H1 (cell line): ENCODE results near the gene RRAS. TPM values are rescaled to one million over a fixed set of nuclear protein-coding genes. Genes with fewer than 3 reads are reported as not detected.

ENCODE experiments used
- CTCF ChIA-PET: fragments of 300-600 bp; sonication (Branson Sonifier 250); formaldehyde crosslinking; loops from one replicate; lab custom pipeline; 2021; ENCODE audit not compliant: partially characterized antibody; lab: Charles Lee
- POLR2A ChIA-PET: fragments of 300-600 bp; sonication (Branson Sonifier 250); formaldehyde crosslinking; loops from one replicate; lab custom pipeline; 2021; ENCODE audit warnings: inconsistent platforms; ENCODE audit not compliant: partially characterized antibody; lab: Charles Lee
- DNase-seq, 2 experiments: peaks; one replicate each; pipeline versions ENCODE4 v3.0.0 to v3.0.0-alpha.2; 2010 to 2022; ENCODE audit warnings: low spot score in 2 of 2, low read depth in 1 of 2, mixed read lengths in 1 of 2
- FAIRE-seq: peaks from 2 replicates; lab custom pipeline; 2011; peaks lifted over from hg19 to GRCh38; lab: Jason Lieb, UNC
- H2AFZ ChIP-seq: 2 replicates; pipeline ENCODE4 v1.8.1; 2012; ENCODE audit warnings: low read length, inconsistent platforms
- H2AK5ac ChIP-seq: 2 replicates; pipeline ENCODE4 v1.6.1; 2013; ENCODE audit warnings: low read depth, low read length
- H2BK120ac ChIP-seq: replicated peaks from 2 replicates; pipeline ENCODE3; 2013; ENCODE audit warnings: low read depth, low read length, inconsistent platforms
- H2BK12ac ChIP-seq: 2 replicates; pipeline ENCODE4 v1.6.1; 2013; ENCODE audit warnings: low read depth, low read length
- H2BK15ac ChIP-seq: 2 replicates; pipeline ENCODE4 v1.6.1; 2013; ENCODE audit warnings: low read length
- H2BK20ac ChIP-seq: 2 replicates; pipeline ENCODE4 v1.6.1; 2013; ENCODE audit warnings: low read length
- H2BK5ac ChIP-seq: 2 replicates; pipeline ENCODE4 v1.6.1; 2013; ENCODE audit warnings: low read depth, low read length
- H3K14ac ChIP-seq: 2 replicates; pipeline ENCODE4 v1.6.1; 2013; ENCODE audit warnings: inconsistent platforms; ENCODE audit not compliant: insufficient read length
- H3K18ac ChIP-seq: 2 replicates; pipeline ENCODE4 v1.6.1; 2013; ENCODE audit warnings: low read length; ENCODE audit errors: extremely low read depth
- H3K23ac ChIP-seq: 2 replicates; pipeline ENCODE4 v1.6.1; 2013; ENCODE audit warnings: inconsistent platforms; ENCODE audit not compliant: insufficient read length
- H3K23me2 ChIP-seq: 2 replicates; pipeline ENCODE4 v1.6.1; 2013; ENCODE audit warnings: low read depth, low read length
- H3K27ac ChIP-seq: 2 replicates; pipeline ENCODE4 v1.6.1; 2011; ENCODE audit warnings: low read depth, low read length, inconsistent platforms
- H3K27me3 ChIP-seq, 4 experiments: replicated peaks in 1 of 4; 1 replicate in 1 of 4; 2 replicates in 3 of 4; pipeline versions ENCODE4 v1.6.1 to v1.8.1; 2011 to 2013; ENCODE audit warnings: low read length in 3 of 4, mild to moderate bottlenecking in 3 of 4, inconsistent platforms in 2 of 4, mixed read lengths in 2 of 4, moderate library complexity in 1 of 4; ENCODE audit not compliant: control insufficient read depth in 3 of 4, insufficient read depth in 3 of 4; ENCODE audit errors: extremely low read depth in 1 of 4
- H3K36me3 ChIP-seq, 4 experiments: 2 replicates each; pipeline versions ENCODE4 v1.6.1 to v1.8.1; 2011 to 2013; ENCODE audit warnings: mild to moderate bottlenecking in 4 of 4, low read length in 3 of 4, moderate library complexity in 2 of 4, control low read depth in 1 of 4, inconsistent platforms in 1 of 4; ENCODE audit not compliant: insufficient read depth in 4 of 4, control insufficient read depth in 2 of 4
- H3K4ac ChIP-seq: replicated peaks from 2 replicates; pipeline ENCODE3; 2013; ENCODE audit warnings: low read length, low read depth, mixed read lengths, inconsistent platforms; ENCODE audit not compliant: insufficient read length
- H3K4me1 ChIP-seq, 4 experiments: replicated peaks in 1 of 4; 1 replicate in 1 of 4; 2 replicates in 3 of 4; pipeline versions ENCODE4 v1.6.1 to v1.8.1; 2011 to 2013; ENCODE audit warnings: low read length in 3 of 4, inconsistent platforms in 2 of 4, mixed read lengths in 1 of 4; ENCODE audit not compliant: insufficient read depth in 4 of 4, control insufficient read depth in 3 of 4
- H3K4me2 ChIP-seq, 2 experiments: 2 replicates each; pipeline versions ENCODE4 v1.6.1 to v1.8.1; 2011 to 2013; ENCODE audit warnings: low read depth in 2 of 2, low read length in 2 of 2, control low read depth in 1 of 2, inconsistent platforms in 1 of 2, mild to moderate bottlenecking in 1 of 2; ENCODE audit not compliant: insufficient read depth in 1 of 2
- H3K4me3 ChIP-seq, 4 experiments: fragments of 200-600, 300-600 bp in 1 of 4; sonication (generic), shearing (Covaris generic), sonication (Bioruptor Twin) in 1 of 4; 2 replicates each; pipeline versions ENCODE4 v1.5.1 to v1.8.1; 2011 to 2016; ENCODE audit warnings: low read length in 4 of 4, low read depth in 3 of 4, control low read depth in 2 of 4, inconsistent platforms in 2 of 4, mild to moderate bottlenecking in 2 of 4, mixed read lengths in 1 of 4, moderate library complexity in 1 of 4; ENCODE audit not compliant: insufficient read depth in 2 of 4; ENCODE audit errors: extremely low read depth in 1 of 4
- H3K56ac ChIP-seq: replicated peaks from 2 replicates; pipeline ENCODE3; 2013; ENCODE audit warnings: low read depth, mild to moderate bottlenecking, mixed read lengths, low read length, inconsistent platforms; ENCODE audit not compliant: insufficient read length
- H3K79me1 ChIP-seq: 2 replicates; pipeline ENCODE4 v1.6.1; 2013; ENCODE audit warnings: low read depth, low read length, control low read depth
- H3K79me2 ChIP-seq, 2 experiments: 2 replicates each; pipeline versions ENCODE4 v1.6.1 to v1.8.1; 2012 to 2013; ENCODE audit warnings: low read length in 2 of 2, mild to moderate bottlenecking in 2 of 2, inconsistent platforms in 1 of 2; ENCODE audit not compliant: insufficient read depth in 2 of 2, control insufficient read depth in 1 of 2
- H3K9ac ChIP-seq, 4 experiments: replicated peaks in 1 of 4; 1 replicate in 1 of 4; 2 replicates in 3 of 4; pipeline versions ENCODE4 v1.6.1 to v1.8.1; 2011 to 2013; ENCODE audit warnings: low read depth in 3 of 4, low read length in 3 of 4, control low read depth in 2 of 4, mild to moderate bottlenecking in 2 of 4, moderate library complexity in 2 of 4, inconsistent platforms in 1 of 4; ENCODE audit errors: extremely low read depth in 1 of 4
- H3K9me3 ChIP-seq, 2 experiments: 2 replicates each; pipeline versions ENCODE4 v1.6.1 to v1.8.1; 2012 to 2013; ENCODE audit warnings: mild to moderate bottlenecking in 2 of 2, moderate library complexity in 2 of 2, control low read depth in 1 of 2, inconsistent platforms in 1 of 2, low read depth in 1 of 2, low read length in 1 of 2, mixed read lengths in 1 of 2; ENCODE audit not compliant: insufficient read depth in 2 of 2
- H4K20me1 ChIP-seq, 2 experiments: replicated peaks in 1 of 2; 2 replicates each; pipeline versions ENCODE3 to v1.8.1; 2011 to 2013; ENCODE audit warnings: inconsistent platforms in 2 of 2, low read length in 2 of 2, mild to moderate bottlenecking in 1 of 2; ENCODE audit not compliant: insufficient read depth in 2 of 2, control insufficient read depth in 1 of 2
- H4K5ac ChIP-seq: 2 replicates; pipeline ENCODE4 v1.6.1; 2013; ENCODE audit warnings: low read length, low read depth, mixed read lengths, inconsistent platforms; ENCODE audit not compliant: insufficient read length
- H4K8ac ChIP-seq: 2 replicates; pipeline ENCODE4 v1.8.0; 2013; ENCODE audit warnings: mild to moderate bottlenecking, moderate library complexity, low read length, inconsistent platforms; ENCODE audit not compliant: insufficient read depth; ENCODE audit errors: extremely low read depth
- H4K91ac ChIP-seq: replicated peaks from 2 replicates; pipeline ENCODE3; 2013; ENCODE audit warnings: low read length, mixed read lengths, inconsistent platforms; ENCODE audit not compliant: insufficient read length
- ATF3 ChIP-seq: IDR thresholded peaks from 2 replicates; pipeline ENCODE4 v1.6.1; 2011; ENCODE audit warnings: low read depth, mild to moderate bottlenecking, low read length; ENCODE audit not compliant: insufficient read depth
- CHD2 ChIP-seq: IDR thresholded peaks from 2 replicates; pipeline ENCODE4 v1.6.1; 2012; ENCODE audit warnings: low read length, improper control_type of control experiment
- CREB1 ChIP-seq: IDR thresholded peaks from 2 replicates; pipeline ENCODE4 v1.6.1; 2012; ENCODE audit warnings: inconsistent platforms
- GABPA ChIP-seq: IDR thresholded peaks from 2 replicates; pipeline ENCODE4 v1.6.1; 2011; ENCODE audit warnings: mild to moderate bottlenecking, low read length, moderate library complexity, borderline replicate concordance; ENCODE audit not compliant: insufficient read depth
- KDM5A ChIP-seq: fragments of 200-600 bp; IDR thresholded peaks from 2 replicates; pipeline ENCODE4 v1.7.1; 2012; ENCODE audit warnings: mild to moderate bottlenecking, low read length, inconsistent platforms, mixed read lengths
- POLR2A ChIP-seq, 2 experiments: IDR thresholded peaks; 1 replicate in 1 of 2; 2 replicates in 1 of 2; pipeline ENCODE4 v1.6.1; 2011; ENCODE audit warnings: low read depth in 2 of 2, low read length in 2 of 2, mild to moderate bottlenecking in 2 of 2; ENCODE audit errors: control extremely low read depth in 1 of 2
- SIN3A ChIP-seq, 2 experiments: IDR thresholded peaks in 1 of 2; conservative IDR thresholded peaks in 1 of 2; 2 replicates each; pipeline ENCODE4 v1.6.1; 2011 to 2012; ENCODE audit warnings: low read length in 2 of 2, improper control_type of control experiment in 1 of 2, low read depth in 1 of 2, mild to moderate bottlenecking in 1 of 2
- SIRT6 ChIP-seq: IDR thresholded peaks from one replicate; pipeline ENCODE4 v1.7.1; 2012; ENCODE audit warnings: low read length, inconsistent platforms
- SIX5 ChIP-seq: IDR thresholded peaks from 2 replicates; pipeline ENCODE4 v1.6.1; 2011; ENCODE audit warnings: mild to moderate bottlenecking, low read depth, low read length
- SRF ChIP-seq: IDR thresholded peaks from 2 replicates; pipeline ENCODE4 v1.6.1; 2011; ENCODE audit warnings: mild to moderate bottlenecking, low read depth, low read length, moderate library complexity
- TAF1 ChIP-seq: IDR thresholded peaks from 2 replicates; pipeline ENCODE4 v1.6.1; 2011; ENCODE audit warnings: mild to moderate bottlenecking, low read depth, low read length
- TAF7 ChIP-seq: optimal IDR thresholded peaks from 2 replicates; pipeline ENCODE3; 2011; ENCODE audit warnings: low read depth, mild to moderate bottlenecking, inconsistent platforms, low read length, moderate library complexity, borderline replicate concordance
- TEAD4 ChIP-seq: IDR thresholded peaks from 2 replicates; pipeline ENCODE4 v1.6.1; 2012; ENCODE audit warnings: low read depth, low read length, inconsistent platforms, mixed read lengths
- WGBS, 2 experiments: shearing (Covaris generic) in 1 of 2; methylation state at CpG; one replicate each; pipeline versions ENCODE4 v1.1.6 to v1.1.7; 2013 to 2015; ENCODE audit warnings: low lambda C conversion rate in 2 of 2, mixed read lengths in 2 of 2, inconsistent platforms in 1 of 2, low coverage in 1 of 2, missing lambda C conversion rate in 1 of 2; ENCODE audit not compliant: insufficient replicate concordance in 2 of 2, insufficient coverage in 1 of 2, insufficient read length in 1 of 2; ENCODE audit errors: extremely low coverage in 1 of 2, missing lambda C conversion rate in 1 of 2; 5-methylcytosine and 5-hydroxymethylcytosine counted together
- polyA plus RNA-seq, 7 experiments: library from polyadenylated mRNA; depleted of rRNA in 3 of 7; stranded (reverse) in 5 of 7; unstranded in 2 of 7; fragments of >200 nt in 5 of 7; fragments of 200-250 nt in 2 of 7; gene quantifications; 1 replicate in 5 of 7; 2 replicates in 1 of 7; 4 replicates in 1 of 7; pipeline versions ENCODE4 v1.2.1 to v1.2.3, GENCODE V29; 2011 to 2013; ENCODE audit warnings: missing spikeins in 2 of 7, mixed read lengths in 2 of 7
- total RNA-seq: library from RNA; stranded (reverse); fragmentation: NEBNext Ultra II Directional; extraction: Animal tissue kit (Norgen Biotek cat#: 25700); gene quantifications from 2 replicates; pipeline ENCODE4 v1.2.1, GENCODE V29; 2021

Gene RRAS
- total and polyA plus RNA-seq, 2 of the 8 experiments (the other 6 are each of a cell fraction or from before 2014, with no cell fraction given): 17.7 to 49.1 TPM

- peaks cover 15 to 62% (median 35%) of the 10 kb centered on the region in 4 experiments for H3K36me3 ChIP-seq
- H3K4ac ChIP-seq: no peak overlapping the region
- no peaks in the 10 kb centered on the region for H3K27me3 ChIP-seq
- FAIRE-seq (no peak), DNase-seq (no peak)
- H4K20me1 ChIP-seq: peaks cover 14 to 24% of the 10 kb centered on the region in 2 experiments
- H2BK15ac ChIP-seq: no peak overlapping the region
- no peak overlapping the region for H2BK12ac ChIP-seq
- H2BK120ac ChIP-seq: no peak overlapping the region
- no peaks in the 10 kb centered on the region for H3K9me3 ChIP-seq
- no peak overlapping the region for H3K4me2 ChIP-seq
- no peak overlapping the region for H2BK20ac ChIP-seq
- ChIA-PET CTCF (interaction anchor here (1.0 to 1.5 kb wide), 4 partner anchors 9 to 71 kb away, joined by 3 to 6 read pairs (median 3); no protein-coding TSS in a partner anchor), POLR2A (interaction anchor here (37.8 to 50.7 kb wide), 2 partner anchors 10 to 12 kb away, joined by 840 read pairs; partner anchors contain the start of genes PRR12, RRAS and SCAF1)
- H3K23ac ChIP-seq: no peak overlapping the region
- H4K8ac ChIP-seq: no peak overlapping the region; the same call in 1 of the 2 replicates
- 91% methylated on average over 19 of the region's 19 CpGs; no CpG with 5 or more reads in 1 of the 2 experiments for WGBS, 2 experiments
- no peak overlapping the region for H3K14ac ChIP-seq
- H3K4me1 ChIP-seq: no peaks in the 10 kb centered on the region
- H3K18ac ChIP-seq: no peak overlapping the region
- H4K91ac ChIP-seq: no peak overlapping the region
- peaks cover 12% of the 10 kb centered on the region for H3K79me1 ChIP-seq
- H4K5ac ChIP-seq: no peak overlapping the region
- no peak overlapping the region for H2AK5ac ChIP-seq
- H3K4me3 ChIP-seq: no peak overlapping the region
- H3K9ac ChIP-seq: no peak overlapping the region
- H3K27ac ChIP-seq: no peak overlapping the region
- H3K56ac ChIP-seq: no peak overlapping the region
- H2AFZ ChIP-seq: no peak overlapping the region
- H3K79me2 ChIP-seq: peaks cover 0 to 38% of the 10 kb centered on the region in 2 experiments; a peak in 2 of 4 replicates
- H3K23me2 ChIP-seq: no peaks in the 10 kb centered on the region
- H2BK5ac ChIP-seq: no peak overlapping the region
- no peak for TF ChIP-seq CREB1
- no peak for TF ChIP-seq CHD2
- no peak for TF ChIP-seq SIN3A (conservative IDR thresholded peaks at IDR 0.05 in 1 of 2, IDR thresholded peaks at IDR 0.05 in 1 of 2; ENCODE audit: low read depth in 1 of 2, low read length in 2 of 2)
- TF ChIP-seq TAF7: no peak
- TF ChIP-seq SIX5: no peak
- TF ChIP-seq SRF: no peak
- TF ChIP-seq TAF1: no peak
- no peak for TF ChIP-seq TEAD4
- TF ChIP-seq SIRT6: no peak
- no peak for TF ChIP-seq KDM5A
- no peak for TF ChIP-seq POLR2A (IDR thresholded peaks at IDR 0.05; ENCODE audit: control extremely low read depth in 1 of 2, low read depth in 2 of 2, low read length in 2 of 2)
- TF ChIP-seq ATF3: no peak
- TF ChIP-seq GABPA: no peak
Observed at GRCh38 chr19:49614096-49614833, 25.7 kb downstream of the RRAS start.
